Spleen (tissue), 11 donors: ENCODE results near the gene RPS26. TPM values are rescaled to one million over a fixed set of nuclear protein-coding genes. Genes with fewer than 3 reads are reported as not detected.
A peak's percentile ranks its signal among the peaks of the same experiment; 100 is the strongest.

Experiments
- DNase-seq: peaks from one replicate; pipeline ENCODE4 v3.0.0-alpha.2; 2020
- H3K27ac ChIP-seq, 8 donors: fragments of 200-600 bp; sonication (generic) in 7 of 8; 1 replicate in 4 of 8; 2 replicates in 4 of 8; pipeline versions ENCODE4 v1.5.0 to v1.8.0; 2016 to 2021; ENCODE audit warnings: inconsistent platforms in 4 of 8, mild to moderate bottlenecking in 4 of 8, moderate library complexity in 1 of 8
- H3K27me3 ChIP-seq, 7 donors: fragments of 200-600 bp; sonication (generic) in 6 of 7; replicated peaks in 1 of 7; 1 replicate in 4 of 7; 2 replicates in 3 of 7; pipeline versions ENCODE4 v1.5.0 to v1.8.0; 2016 to 2021; ENCODE audit warnings: inconsistent platforms in 3 of 7, mild to moderate bottlenecking in 1 of 7
- H3K36me3 ChIP-seq, 6 donors: fragments of 200-600 bp; sonication (generic) in 5 of 6; 1 replicate in 4 of 6; 2 replicates in 2 of 6; pipeline versions ENCODE4 v1.5.0 to v1.8.0; 2016 to 2021; ENCODE audit warnings: inconsistent platforms in 2 of 6
- H3K4me1 ChIP-seq, 6 donors: fragments of 200-600 bp; sonication (generic) in 5 of 6; 1 replicate in 3 of 6; 2 replicates in 3 of 6; pipeline versions ENCODE4 v1.5.0 to v1.8.0; 2016 to 2021; ENCODE audit warnings: inconsistent platforms in 3 of 6
- H3K4me3 ChIP-seq, 8 donors: fragments of 200-600 bp; sonication (generic) in 7 of 8; 1 replicate in 4 of 8; 2 replicates in 4 of 8; pipeline versions ENCODE4 v1.5.0 to v1.8.0; 2016 to 2021; ENCODE audit warnings: inconsistent platforms in 4 of 8, mild to moderate bottlenecking in 4 of 8, moderate library complexity in 2 of 8
- H3K9me3 ChIP-seq, 8 donors: fragments of 200-600 bp; sonication (generic) in 7 of 8; 1 replicate in 4 of 8; 2 replicates in 4 of 8; pipeline versions ENCODE4 v1.5.0 to v1.8.0; 2016 to 2021; ENCODE audit warnings: inconsistent platforms in 4 of 8
- POLR2A ChIP-seq, 3 donors: fragments of 450-650 bp; IDR thresholded peaks; one replicate each; pipeline ENCODE4 v1.5.1; 2017; ENCODE audit warnings: antibody characterized with exemption in 3 of 3, mild to moderate bottlenecking in 1 of 3
- POLR2AphosphoS5 ChIP-seq, 3 donors: sonication (generic); formaldehyde crosslinking; IDR thresholded peaks; one replicate each; pipeline ENCODE4 v1.5.1; 2017; ENCODE audit warnings: antibody characterized with exemption in 3 of 3
- WGBS, 5 donors: extraction: QIAGEN DNeasy Blood & Tissue Kit in 3 of 5; methylation state at CpG; one replicate each; pipeline versions ENCODE4 v1.1.5 to v1.1.7; 2013 to 2018; 5-methylcytosine and 5-hydroxymethylcytosine counted together
- intact Hi-C: fragments of 100-400 bp; cut with DNase I; formaldehyde crosslinking; loops from one replicate; pipeline ENCODE4 v1.15.0; 2023; ENCODE audit warnings: low total_unique reads
- polyA plus RNA-seq, 3 donors: library from polyadenylated mRNA; stranded (reverse); fragments of 200-250 nt; gene quantifications; one replicate each; pipeline ENCODE4 v1.2.1, GENCODE V29; 2013
- total RNA-seq, 7 donors: library from RNA; depleted of rRNA in 3 of 7; stranded (reverse); fragments of >200 nt in 3 of 7; fragmentation: NEBNext Ultra II Directional in 4 of 7; extraction: Animal tissue kit (Norgen Biotek cat#: 25700) in 4 of 7; gene quantifications; one replicate each; pipeline versions ENCODE4 v1.1.0 to v1.2.1, GENCODE V29; 2016 to 2021
- TF ChIP-seq, protein P1 (sequence below), 11 experiments: fragments of 200-600 bp in 7 of 11; fragments of 450-650 bp in 4 of 11; sonication (generic) in 4 of 11; IDR thresholded peaks in 8 of 11; conservative IDR thresholded peaks in 3 of 11; 1 replicate in 7 of 11; 2 replicates in 4 of 11; pipeline versions ENCODE4 v1.4.0 to v1.8.0; 2016 to 2021; ENCODE audit warnings: antibody characterized with exemption in 11 of 11, inconsistent platforms in 4 of 11, mild to moderate bottlenecking in 1 of 11
- donor health status: healthy with polysubstance abuse.
- donor health status: DM: no; HTN: no; CAD: no; lungs with moderate emphysema.
- donor health status: DM: no; HTN: no; CAD: no.
- donor health status: Bipolar disorder and iron deficiency.
- donor health status: healthy.
- donor health status: DM: no; HTN: no; CAD: no.
- donor health status: DM: yes; HTN: yes; CAD: no.

RPS26 gene
- total and polyA plus RNA-seq, 10 donors = 15.3 to 2,958 (median 410) TPM

DNA sequence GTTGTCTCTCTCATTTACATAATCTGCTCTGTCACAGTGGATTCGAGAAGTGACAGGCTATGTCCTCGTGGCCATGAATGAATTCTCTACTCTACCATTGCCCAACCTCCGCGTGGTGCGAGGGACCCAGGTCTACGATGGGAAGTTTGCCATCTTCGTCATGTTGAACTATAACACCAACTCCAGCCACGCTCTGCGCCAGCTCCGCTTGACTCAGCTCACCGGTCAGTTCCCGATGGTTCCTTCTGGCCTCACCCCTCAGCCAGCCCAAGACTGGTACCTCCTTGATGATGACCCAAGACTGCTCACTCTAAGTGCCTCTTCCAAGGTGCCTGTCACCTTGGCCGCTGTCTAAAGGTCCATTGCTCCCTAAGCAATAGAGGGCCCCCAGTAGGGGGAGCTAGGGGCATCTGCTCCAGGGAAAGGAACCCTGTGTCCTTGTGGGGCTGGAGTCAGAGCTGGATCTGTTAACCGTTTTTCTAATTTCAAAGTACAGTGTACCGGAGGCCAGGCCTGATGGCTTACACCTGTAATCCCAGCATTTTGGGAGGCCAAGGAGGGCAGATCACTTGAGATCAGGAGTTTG, 43.3 kb downstream of the RPS26 start:
- WGBS, 5 donors = 84 to 88% (median 86%) methylated on average over 15 of the region's 15 CpGs
- Histone ChIP-seq H3K9me3 (no peaks in the 10 kb centered on the region), H3K27me3 (peaks cover 0 to 30% (median 12%) of the 10 kb centered on the region in 7 donors), H3K4me1 (peaks cover 2 to 9% (median 7%) of the 10 kb centered on the region in 6 donors), H3K27ac (no peak overlapping the region), H3K4me3 (no peak overlapping the region), H3K36me3 (no peaks in the 10 kb centered on the region)
- intact Hi-C loops = no loop called here
- TF ChIP-seq POLR2AphosphoS5 (IDR thresholded peaks at IDR 0.05) = no peak
- TF ChIP-seq, protein P1, sequence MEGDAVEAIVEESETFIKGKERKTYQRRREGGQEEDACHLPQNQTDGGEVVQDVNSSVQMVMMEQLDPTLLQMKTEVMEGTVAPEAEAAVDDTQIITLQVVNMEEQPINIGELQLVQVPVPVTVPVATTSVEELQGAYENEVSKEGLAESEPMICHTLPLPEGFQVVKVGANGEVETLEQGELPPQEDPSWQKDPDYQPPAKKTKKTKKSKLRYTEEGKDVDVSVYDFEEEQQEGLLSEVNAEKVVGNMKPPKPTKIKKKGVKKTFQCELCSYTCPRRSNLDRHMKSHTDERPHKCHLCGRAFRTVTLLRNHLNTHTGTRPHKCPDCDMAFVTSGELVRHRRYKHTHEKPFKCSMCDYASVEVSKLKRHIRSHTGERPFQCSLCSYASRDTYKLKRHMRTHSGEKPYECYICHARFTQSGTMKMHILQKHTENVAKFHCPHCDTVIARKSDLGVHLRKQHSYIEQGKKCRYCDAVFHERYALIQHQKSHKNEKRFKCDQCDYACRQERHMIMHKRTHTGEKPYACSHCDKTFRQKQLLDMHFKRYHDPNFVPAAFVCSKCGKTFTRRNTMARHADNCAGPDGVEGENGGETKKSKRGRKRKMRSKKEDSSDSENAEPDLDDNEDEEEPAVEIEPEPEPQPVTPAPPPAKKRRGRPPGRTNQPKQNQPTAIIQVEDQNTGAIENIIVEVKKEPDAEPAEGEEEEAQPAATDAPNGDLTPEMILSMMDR (IDR thresholded peaks at IDR 0.05 in 8 of 11, conservative IDR thresholded peaks at IDR 0.05 in 3 of 11) = peak in 4 of 11 experiments; percentile 10 to 34 (median 18)
- DNase-seq = no peak

DNA sequence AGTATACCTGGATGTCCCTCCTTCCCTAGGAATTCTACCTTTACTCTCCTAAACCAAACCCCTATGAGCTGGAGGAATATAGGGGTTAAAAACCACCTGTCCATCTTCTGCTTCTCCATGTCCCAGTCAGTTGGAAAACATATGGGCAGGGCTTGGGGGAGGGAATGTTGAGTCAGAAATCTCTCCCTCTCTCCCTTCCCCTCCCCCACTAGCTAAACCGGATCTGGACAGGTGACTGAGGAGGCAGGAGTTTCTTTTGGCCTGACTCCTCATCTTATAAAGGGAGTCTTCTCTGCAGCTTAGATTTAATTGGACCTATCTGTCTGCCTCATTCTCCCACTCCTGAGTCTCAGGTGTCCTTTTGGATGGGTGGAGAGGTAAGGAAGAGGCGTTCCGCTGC, 44.4 kb downstream of the RPS26 start:
- Histone ChIP-seq H3K27me3 (peaks cover 0 to 20% (median 1%) of the 10 kb centered on the region in 7 donors), H3K9me3 (no peaks in the 10 kb centered on the region), H3K4me3 (no peak overlapping the region), H3K36me3 (no peaks in the 10 kb centered on the region), H3K4me1 (no peaks in the 10 kb centered on the region), H3K27ac (no peak overlapping the region)
- no peak for TF ChIP-seq POLR2AphosphoS5 (IDR thresholded peaks at IDR 0.05)
- TF ChIP-seq, protein P1 (IDR thresholded peaks at IDR 0.05 in 8 of 11, conservative IDR thresholded peaks at IDR 0.05 in 3 of 11) = no peak
- no peak for TF ChIP-seq POLR2A (IDR thresholded peaks at IDR 0.05)
- no peak for DNase-seq
- intact Hi-C loops = no loop called here
- 88 to 100% (median 96%) methylated on average over 3 of the region's 3 CpGs for WGBS, 5 donors

DNA sequence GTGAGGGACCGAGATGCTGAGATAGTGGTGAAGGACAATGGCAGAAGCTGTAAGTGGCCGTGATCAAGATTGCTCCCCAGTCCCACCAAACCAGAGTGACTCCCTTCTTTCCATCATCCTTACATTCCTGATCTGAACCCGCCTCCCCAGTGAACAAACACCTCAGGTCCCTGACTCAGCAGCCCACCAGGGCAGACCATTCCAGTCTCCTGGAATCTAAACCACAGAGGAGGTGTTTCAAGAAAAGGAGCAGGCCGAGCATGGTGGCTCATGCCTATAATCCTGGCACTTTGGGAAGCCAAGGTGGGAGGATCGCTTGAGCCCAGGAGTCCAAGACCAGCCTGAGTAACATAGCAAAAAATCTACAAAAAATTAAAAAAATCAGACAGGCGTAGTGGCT, 44.9 kb downstream of the RPS26 start:
- intact Hi-C loops = no loop called here
- Histone ChIP-seq H3K9me3 (no peaks in the 10 kb centered on the region), H3K4me1 (no peaks in the 10 kb centered on the region), H3K4me3 (no peak overlapping the region), H3K27ac (no peak overlapping the region), H3K36me3 (no peaks in the 10 kb centered on the region), H3K27me3 (peaks cover 0 to 15% (median 0%) of the 10 kb centered on the region in 7 donors)
- DNase-seq = no peak
- TF ChIP-seq POLR2AphosphoS5 (IDR thresholded peaks at IDR 0.05) (no peak), POLR2A (IDR thresholded peaks at IDR 0.05) (no peak)
- TF ChIP-seq, protein P1 (IDR thresholded peaks at IDR 0.05 in 8 of 11, conservative IDR thresholded peaks at IDR 0.05 in 3 of 11) = no peak
- 83 to 92% (median 87%) methylated on average over 5 to 6 of the region's 6 CpGs for WGBS, 5 donors

DNA sequence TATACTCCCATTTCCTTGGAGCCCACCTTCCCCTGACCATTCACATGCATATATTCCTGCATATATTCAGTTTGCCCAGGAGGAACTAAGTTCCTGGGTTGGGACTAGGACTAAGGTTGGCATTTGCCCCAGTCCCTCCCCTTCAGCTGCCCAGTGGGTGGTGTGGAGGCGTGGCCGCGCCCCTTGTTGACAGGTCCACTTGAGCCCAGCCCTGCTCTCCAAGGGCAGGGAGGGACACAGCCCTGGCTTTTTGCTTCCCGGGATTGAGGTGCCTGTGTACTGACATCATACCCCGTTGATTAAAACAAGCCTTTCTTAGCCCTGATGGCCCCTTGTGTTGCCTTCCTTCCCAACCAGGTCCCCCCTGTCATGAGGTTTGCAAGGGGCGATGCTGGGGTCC, 45.5 kb downstream of the RPS26 start:
- H3K4me1 ChIP-seq = no peaks in the 10 kb centered on the region
- WGBS, 5 donors = 63 to 91% (median 86%) methylated on average over 6 of the region's 6 CpGs
- peaks cover 0 to 9% (median 0%) of the 10 kb centered on the region in 7 donors for H3K27me3 ChIP-seq
- H3K9me3 ChIP-seq = no peaks in the 10 kb centered on the region
- no peak overlapping the region for H3K27ac ChIP-seq
- TF ChIP-seq POLR2A (IDR thresholded peaks at IDR 0.05) (no peak), POLR2AphosphoS5 (IDR thresholded peaks at IDR 0.05) (peak in 1 of 3 donors; percentile 17)
- TF ChIP-seq, protein P1 (IDR thresholded peaks at IDR 0.05 in 8 of 11, conservative IDR thresholded peaks at IDR 0.05 in 3 of 11) = no peak
- intact Hi-C loops = no loop called here
- H3K36me3 ChIP-seq = no peaks in the 10 kb centered on the region
- H3K4me3 ChIP-seq = no peak overlapping the region
- no peak for DNase-seq

Other genes with a start within 250 kb of the RPS26 start
- gene SARNP, start 224.2 kb upstream of the RPS26 start, total RNA-seq = 10 to 100 TPM; 40.0 to 74.1 (median 46.3) TPM
- 10 to 100 TPM; 72.4 to 97.6 (median 78.4) TPM for gene SARNP, start 224.2 kb upstream of the RPS26 start, polyA plus RNA-seq
- 10 to 100 TPM; 18.8 to 34.6 (median 27.9) TPM for gene ORMDL2, start 223.9 kb upstream of the RPS26 start, total RNA-seq
- 10 to 100 TPM; 21.7 to 28.9 (median 28.1) TPM for gene ORMDL2, start 223.9 kb upstream of the RPS26 start, polyA plus RNA-seq
- 10 to 100 TPM; 28.2 to 45.0 (median 36.9) TPM for gene DNAJC14, start 212.3 kb upstream of the RPS26 start, total RNA-seq
- gene DNAJC14, start 212.3 kb upstream of the RPS26 start, polyA plus RNA-seq = 10 to 100 TPM; 10.6 to 23.3 (median 13.5) TPM
- 100 to 1,000 TPM in 1 of 7 donors, 10 to 100 TPM in 6; 28.1 to 100 (median 72.2) TPM for gene MMP19, start 199.0 kb upstream of the RPS26 start, total RNA-seq
- gene MMP19, start 199.0 kb upstream of the RPS26 start, polyA plus RNA-seq = 10 to 100 TPM in 2 of 3 donors, 1 to 10 TPM in 1; 7.9 to 13.7 (median 10.5) TPM
- gene PYM1, start 114.0 kb upstream of the RPS26 start, total RNA-seq = 10 to 100 TPM; 26.7 to 40.7 (median 36.6) TPM
- gene PYM1, start 114.0 kb upstream of the RPS26 start, polyA plus RNA-seq = 10 to 100 TPM; 48.3 to 54.0 (median 51.2) TPM
- gene DGKA, start 110.8 kb upstream of the RPS26 start, total RNA-seq = 100 to 1,000 TPM; 132 to 261 (median 197) TPM
- 100 to 1,000 TPM in 2 of 3 donors, 10 to 100 TPM in 1; 73.8 to 136 (median 105) TPM for gene DGKA, start 110.8 kb upstream of the RPS26 start, polyA plus RNA-seq
- gene PMEL, start 75.9 kb upstream of the RPS26 start, total RNA-seq = 1 to 10 TPM in 3 of 7 donors, under 1 TPM in 4; 0.44 to 1.6 (median 0.85) TPM
- under 1 TPM; 0.15 to 0.50 (median 0.29) TPM for gene PMEL, start 75.9 kb upstream of the RPS26 start, polyA plus RNA-seq
- gene CDK2, start 75.1 kb upstream of the RPS26 start, total RNA-seq = 10 to 100 TPM; 21.4 to 46.6 (median 30.9) TPM
- 10 to 100 TPM; 11.9 to 16.2 (median 12.9) TPM for gene CDK2, start 75.1 kb upstream of the RPS26 start, polyA plus RNA-seq
- 100 to 1,000 TPM in 1 of 7 donors, 10 to 100 TPM in 6; 70.5 to 101 (median 94.4) TPM for gene RAB5B, start 67.8 kb upstream of the RPS26 start, total RNA-seq
- 10 to 100 TPM; 30.9 to 48.4 (median 35.1) TPM for gene RAB5B, start 67.8 kb upstream of the RPS26 start, polyA plus RNA-seq
- gene SUOX, start 44.6 kb upstream of the RPS26 start, total RNA-seq = 10 to 100 TPM; 13.1 to 29.1 (median 19.8) TPM
- gene SUOX, start 44.6 kb upstream of the RPS26 start, polyA plus RNA-seq = 1 to 10 TPM; 6.0 to 8.1 (median 6.1) TPM
- gene IKZF4, start 20.9 kb upstream of the RPS26 start, total RNA-seq = 1 to 10 TPM; 3.1 to 9.3 (median 6.2) TPM
- gene IKZF4, start 20.9 kb upstream of the RPS26 start, polyA plus RNA-seq = 1 to 10 TPM in 2 of 3 donors, under 1 TPM in 1; 0.80 to 1.6 (median 1.4) TPM
- 1 to 10 TPM in 1 of 7 donors, under 1 TPM in 3, not detected in 3; 0.47 to 1.4 (median 0.72) TPM for gene ERBB3, start 38.2 kb downstream of the RPS26 start, total RNA-seq
- 1 to 10 TPM in 1 of 3 donors, under 1 TPM in 2; 0.17 to 2.0 (median 0.23) TPM for gene ERBB3, start 38.2 kb downstream of the RPS26 start, polyA plus RNA-seq
- gene PA2G4, start 62.6 kb downstream of the RPS26 start, total RNA-seq = 10 to 100 TPM; 70.5 to 92.8 (median 78.0) TPM
- 10 to 100 TPM; 52.8 to 74.1 (median 71.0) TPM for gene PA2G4, start 62.6 kb downstream of the RPS26 start, polyA plus RNA-seq
- 1,000 to 10,000 TPM; 2,138 to 3,021 (median 2,534) TPM for gene RPL41, start 74.7 kb downstream of the RPS26 start, total RNA-seq
- gene RPL41, start 74.7 kb downstream of the RPS26 start, polyA plus RNA-seq = 1,000 to 10,000 TPM; 7,053 to 9,352 (median 7,491) TPM
- 10 to 100 TPM in 4 of 7 donors, 1 to 10 TPM in 3; 7.4 to 13.6 (median 10.5) TPM for gene ZC3H10, start 76.3 kb downstream of the RPS26 start, total RNA-seq
- gene ZC3H10, start 76.3 kb downstream of the RPS26 start, polyA plus RNA-seq = 1 to 10 TPM; 1.5 to 4.0 (median 2.5) TPM
- 100 to 1,000 TPM in 6 of 7 donors, 10 to 100 TPM in 1; 89.0 to 112 (median 107) TPM for gene ESYT1, start 86.3 kb downstream of the RPS26 start, total RNA-seq
- 10 to 100 TPM; 20.2 to 39.8 (median 33.2) TPM for gene ESYT1, start 86.3 kb downstream of the RPS26 start, polyA plus RNA-seq
- 100 to 1,000 TPM in 1 of 7 donors, 10 to 100 TPM in 6; 17.1 to 101 (median 35.7) TPM for gene MYL6B, start 110.7 kb downstream of the RPS26 start, total RNA-seq
- 10 to 100 TPM; 50.1 to 69.1 (median 57.0) TPM for gene MYL6B, start 110.7 kb downstream of the RPS26 start, polyA plus RNA-seq
- 1,000 to 10,000 TPM; 1,063 to 1,656 (median 1,218) TPM for gene MYL6, start 116.4 kb downstream of the RPS26 start, total RNA-seq
- 1,000 to 10,000 TPM; 1,480 to 3,098 (median 2,131) TPM for gene MYL6, start 116.4 kb downstream of the RPS26 start, polyA plus RNA-seq
- 100 to 1,000 TPM in 4 of 7 donors, 10 to 100 TPM in 3; 73.7 to 121 (median 101) TPM for gene SMARCC2, start 147.6 kb downstream of the RPS26 start, total RNA-seq
- gene SMARCC2, start 147.6 kb downstream of the RPS26 start, polyA plus RNA-seq = 10 to 100 TPM in 1 of 3 donors, 1 to 10 TPM in 2; 8.5 to 24.7 (median 9.4) TPM
- gene RNF41, start 180.0 kb downstream of the RPS26 start, total RNA-seq = 10 to 100 TPM; 38.5 to 56.1 (median 47.6) TPM
- gene RNF41, start 180.0 kb downstream of the RPS26 start, polyA plus RNA-seq = 10 to 100 TPM; 13.2 to 21.0 (median 15.8) TPM
- gene NABP2, start 182.4 kb downstream of the RPS26 start, total RNA-seq = 10 to 100 TPM; 13.4 to 21.3 (median 18.4) TPM
- gene NABP2, start 182.4 kb downstream of the RPS26 start, polyA plus RNA-seq = 10 to 100 TPM; 19.7 to 24.6 (median 23.1) TPM
- 1 to 10 TPM in 1 of 7 donors, under 1 TPM in 2, not detected in 4; 0.44 to 1.3 (median 0.92) TPM for gene SLC39A5, start 188.1 kb downstream of the RPS26 start, total RNA-seq
- under 1 TPM; 0.18 to 0.63 (median 0.22) TPM for gene SLC39A5, start 188.1 kb downstream of the RPS26 start, polyA plus RNA-seq
- gene ANKRD52, start 216.5 kb downstream of the RPS26 start, total RNA-seq = 10 to 100 TPM; 16.6 to 35.2 (median 27.5) TPM
- gene ANKRD52, start 216.5 kb downstream of the RPS26 start, polyA plus RNA-seq = 1 to 10 TPM; 2.2 to 9.5 (median 2.8) TPM
- 10 to 100 TPM; 13.9 to 37.3 (median 19.6) TPM for gene COQ10A, start 225.0 kb downstream of the RPS26 start, total RNA-seq
- gene COQ10A, start 225.0 kb downstream of the RPS26 start, polyA plus RNA-seq = 10 to 100 TPM; 18.7 to 32.7 (median 21.9) TPM